Activated naive CD4-positive, alpha-beta T cell treated with anti-CD3 and anti-CD28 coated beads, Interleukin-2, amount 50 U/mL, for 24 hours (primary cell): Measurements from ENCODE around the gene CLCNKA.
A peak's percentile ranks its signal among the peaks of the same experiment; 100 is the strongest.

Experiments
- H3K27ac Mint-ChIP-seq: one replicate; pipeline ENCODE4 v1.8.0; 2021; ENCODE audit warnings: mild to moderate bottlenecking, mixed read lengths
- H3K27me3 Mint-ChIP-seq: one replicate; pipeline ENCODE4 v1.8.0; 2021; ENCODE audit warnings: mixed read lengths
- H3K36me3 Mint-ChIP-seq: one replicate; pipeline ENCODE4 v1.8.0; 2021; ENCODE audit warnings: mixed read lengths
- H3K4me1 Mint-ChIP-seq: one replicate; pipeline ENCODE4 v1.8.0; 2021; ENCODE audit warnings: mixed read lengths
- H3K4me3 Mint-ChIP-seq: one replicate; pipeline ENCODE4 v1.8.0; 2021; ENCODE audit warnings: mild to moderate bottlenecking, mixed read lengths
- H3K9me3 Mint-ChIP-seq: one replicate; pipeline ENCODE4 v1.8.0; 2021; ENCODE audit warnings: mixed read lengths

The CLCNKA gene

GRCh38 chr1:16010837-16011236 is 11.0 kb upstream of the CLCNKA start:
- peaks cover 18% of the 10 kb centered on the region for H3K4me1 Mint-ChIP-seq
- no peak overlapping the region for H3K27ac Mint-ChIP-seq
- no peak overlapping the region for H3K4me3 Mint-ChIP-seq

GRCh38 chr1:16011936-16012589 is 9.8 kb upstream of the CLCNKA start:
- no peaks in the 10 kb centered on the region for H3K9me3 Mint-ChIP-seq
- H3K27me3 Mint-ChIP-seq = no peaks in the 10 kb centered on the region
- H3K36me3 Mint-ChIP-seq = no peaks in the 10 kb centered on the region
- H3K4me1 Mint-ChIP-seq = peaks cover 10% of the 10 kb centered on the region
- no peak overlapping the region for H3K27ac Mint-ChIP-seq
- H3K4me3 Mint-ChIP-seq = no peak overlapping the region

More at GRCh38 chr1:16010837-16011236, 11.0 kb upstream of the CLCNKA start:
- no peaks in the 10 kb centered on the region for H3K36me3 Mint-ChIP-seq
- no peaks in the 10 kb centered on the region for H3K27me3 Mint-ChIP-seq
- H3K9me3 Mint-ChIP-seq = no peaks in the 10 kb centered on the region

- no peaks in the 10 kb centered on the region for H3K36me3 Mint-ChIP-seq
- peaks cover 8% of the 10 kb centered on the region for H3K4me1 Mint-ChIP-seq
- no peaks in the 10 kb centered on the region for H3K9me3 Mint-ChIP-seq
- H3K4me3 Mint-ChIP-seq = peak overlapping the region; percentile 49
- no peak overlapping the region for H3K27ac Mint-ChIP-seq
- H3K27me3 Mint-ChIP-seq = no peaks in the 10 kb centered on the region
These were observed 9.1 kb upstream of the CLCNKA start for GRCh38 chr1:16012590-16013219.

GRCh38 chr1:16013220-16013907 is 8.5 kb upstream of the CLCNKA start:
- no peak overlapping the region for H3K4me3 Mint-ChIP-seq
- peak overlapping the region; percentile 41 for H3K27ac Mint-ChIP-seq
- peaks cover 8% of the 10 kb centered on the region for H3K4me1 Mint-ChIP-seq
- H3K36me3 Mint-ChIP-seq = no peaks in the 10 kb centered on the region
- no peaks in the 10 kb centered on the region for H3K27me3 Mint-ChIP-seq
- H3K9me3 Mint-ChIP-seq = no peaks in the 10 kb centered on the region

GRCh38 chr1:16013908-16014258 is 8.0 kb upstream of the CLCNKA start:
- H3K4me3 Mint-ChIP-seq = no peak overlapping the region
- no peaks in the 10 kb centered on the region for H3K36me3 Mint-ChIP-seq
- no peaks in the 10 kb centered on the region for H3K9me3 Mint-ChIP-seq
- no peaks in the 10 kb centered on the region for H3K27me3 Mint-ChIP-seq
- no peak overlapping the region for H3K27ac Mint-ChIP-seq
- H3K4me1 Mint-ChIP-seq = peaks cover 8% of the 10 kb centered on the region

GRCh38 chr1:16014509-16015482 is 7.0 kb upstream of the CLCNKA start:
- no peaks in the 10 kb centered on the region for H3K36me3 Mint-ChIP-seq
- H3K9me3 Mint-ChIP-seq = no peaks in the 10 kb centered on the region
- H3K4me3 Mint-ChIP-seq = no peak overlapping the region
- peaks cover 8% of the 10 kb centered on the region for H3K4me1 Mint-ChIP-seq
- H3K27me3 Mint-ChIP-seq = no peaks in the 10 kb centered on the region
- H3K27ac Mint-ChIP-seq = no peak overlapping the region

GRCh38 chr1:16015491-16015890 is 6.3 kb upstream of the CLCNKA start:
- Mint-ChIP-seq H3K27ac (peak overlapping the region; percentile 1), H3K4me3 (no peak overlapping the region)

GRCh38 chr1:16015960-16016901 is 5.6 kb upstream of the CLCNKA start:
- no peaks in the 10 kb centered on the region for H3K27me3 Mint-ChIP-seq
- H3K4me3 Mint-ChIP-seq = no peak overlapping the region
- no peaks in the 10 kb centered on the region for H3K9me3 Mint-ChIP-seq
- peaks cover 8% of the 10 kb centered on the region for H3K4me1 Mint-ChIP-seq
- H3K27ac Mint-ChIP-seq = no peak overlapping the region
- no peaks in the 10 kb centered on the region for H3K36me3 Mint-ChIP-seq

More at GRCh38 chr1:16015491-16015890, 6.3 kb upstream of the CLCNKA start:
- Mint-ChIP-seq H3K4me1 (peaks cover 8% of the 10 kb centered on the region), H3K9me3 (no peaks in the 10 kb centered on the region), H3K27me3 (no peaks in the 10 kb centered on the region), H3K36me3 (no peaks in the 10 kb centered on the region)

- H3K4me3 Mint-ChIP-seq = no peak overlapping the region
These were observed 4.8 kb upstream of the CLCNKA start for GRCh38 chr1:16017076-16017460.

GRCh38 chr1:16017461-16018303 is 4.2 kb upstream of the CLCNKA start, which contains the start of gene HSPB7:
TSS of gene HSPB7 (minus strand) at chr1:16018043. CDS start at chr1:16017963, 80 bp downstream.
- no peaks in the 10 kb centered on the region for H3K27me3 Mint-ChIP-seq

More at GRCh38 chr1:16017076-16017460, 4.8 kb upstream of the CLCNKA start:
- H3K4me1 Mint-ChIP-seq = peaks cover 8% of the 10 kb centered on the region
- H3K27me3 Mint-ChIP-seq = no peaks in the 10 kb centered on the region
- H3K36me3 Mint-ChIP-seq = no peaks in the 10 kb centered on the region
- no peaks in the 10 kb centered on the region for H3K9me3 Mint-ChIP-seq
- no peak overlapping the region for H3K27ac Mint-ChIP-seq

GRCh38 chr1:16018308-16018707 is 3.5 kb upstream of the CLCNKA start:
- H3K27ac Mint-ChIP-seq = no peak overlapping the region

More at GRCh38 chr1:16017461-16018303, 4.2 kb upstream of the CLCNKA start, which contains the start of gene HSPB7:
- Mint-ChIP-seq H3K4me3 (no peak within 1 kb of the TSS), H3K27ac (peak within 1 kb of the TSS; percentile 35), H3K4me1 (peaks cover 4% of the 10 kb centered on the region), H3K9me3 (no peaks in the 10 kb centered on the region), H3K36me3 (no peaks in the 10 kb centered on the region)

GRCh38 chr1:16018749-16019643 is 2.8 kb upstream of the CLCNKA start:
- no peak overlapping the region for H3K4me3 Mint-ChIP-seq
- H3K36me3 Mint-ChIP-seq = no peaks in the 10 kb centered on the region
- H3K27ac Mint-ChIP-seq = no peak overlapping the region
- H3K27me3 Mint-ChIP-seq = no peaks in the 10 kb centered on the region
- no peaks in the 10 kb centered on the region for H3K9me3 Mint-ChIP-seq
- H3K4me1 Mint-ChIP-seq = no peaks in the 10 kb centered on the region

More at GRCh38 chr1:16018308-16018707, 3.5 kb upstream of the CLCNKA start:
- H3K4me1 Mint-ChIP-seq = peaks cover 4% of the 10 kb centered on the region
- no peaks in the 10 kb centered on the region for H3K9me3 Mint-ChIP-seq
- no peaks in the 10 kb centered on the region for H3K27me3 Mint-ChIP-seq
- no peaks in the 10 kb centered on the region for H3K36me3 Mint-ChIP-seq
- no peak overlapping the region for H3K4me3 Mint-ChIP-seq
